ENCODE results near the gene ADGRL3.

The ADGRL3 gene

GRCh38 chr4:61662362-61662761, 462.2 kb downstream of the ADGRL3 start:
- no peak for TF ChIP-seq ISL1 (CRISPR knock-in tag; IDR thresholded peaks at IDR 0.05)
- TF ChIP-seq ZFP30 (CRISPR knock-in tag; IDR thresholded peaks at IDR 0.05): no peak
- TF ChIP-seq GLIS3 (CRISPR knock-in tag; IDR thresholded peaks at IDR 0.05): no peak
- TF ChIP-seq TSHZ2 (CRISPR knock-in tag; IDR thresholded peaks at IDR 0.05): no peak
- no peak for TF ChIP-seq ARNTL (CRISPR knock-in tag; IDR thresholded peaks at IDR 0.05; ENCODE audit: borderline replicate concordance, low read depth)
- TF ChIP-seq ZNF565 (CRISPR knock-in tag; conservative IDR thresholded peaks at IDR 0.05; ENCODE audit: low read depth): no peak
- TF ChIP-seq, protein P1, sequence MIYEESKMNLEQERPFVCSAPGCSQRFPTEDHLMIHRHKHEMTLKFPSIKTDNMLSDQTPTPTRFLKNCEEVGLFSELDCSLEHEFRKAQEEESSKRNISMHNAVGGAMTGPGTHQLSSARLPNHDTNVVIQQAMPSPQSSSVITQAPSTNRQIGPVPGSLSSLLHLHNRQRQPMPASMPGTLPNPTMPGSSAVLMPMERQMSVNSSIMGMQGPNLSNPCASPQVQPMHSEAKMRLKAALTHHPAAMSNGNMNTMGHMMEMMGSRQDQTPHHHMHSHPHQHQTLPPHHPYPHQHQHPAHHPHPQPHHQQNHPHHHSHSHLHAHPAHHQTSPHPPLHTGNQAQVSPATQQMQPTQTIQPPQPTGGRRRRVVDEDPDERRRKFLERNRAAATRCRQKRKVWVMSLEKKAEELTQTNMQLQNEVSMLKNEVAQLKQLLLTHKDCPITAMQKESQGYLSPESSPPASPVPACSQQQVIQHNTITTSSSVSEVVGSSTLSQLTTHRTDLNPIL (CRISPR knock-in tag; IDR thresholded peaks at IDR 0.05; ENCODE audit: low read depth): no peak
- TF ChIP-seq, protein P2, sequence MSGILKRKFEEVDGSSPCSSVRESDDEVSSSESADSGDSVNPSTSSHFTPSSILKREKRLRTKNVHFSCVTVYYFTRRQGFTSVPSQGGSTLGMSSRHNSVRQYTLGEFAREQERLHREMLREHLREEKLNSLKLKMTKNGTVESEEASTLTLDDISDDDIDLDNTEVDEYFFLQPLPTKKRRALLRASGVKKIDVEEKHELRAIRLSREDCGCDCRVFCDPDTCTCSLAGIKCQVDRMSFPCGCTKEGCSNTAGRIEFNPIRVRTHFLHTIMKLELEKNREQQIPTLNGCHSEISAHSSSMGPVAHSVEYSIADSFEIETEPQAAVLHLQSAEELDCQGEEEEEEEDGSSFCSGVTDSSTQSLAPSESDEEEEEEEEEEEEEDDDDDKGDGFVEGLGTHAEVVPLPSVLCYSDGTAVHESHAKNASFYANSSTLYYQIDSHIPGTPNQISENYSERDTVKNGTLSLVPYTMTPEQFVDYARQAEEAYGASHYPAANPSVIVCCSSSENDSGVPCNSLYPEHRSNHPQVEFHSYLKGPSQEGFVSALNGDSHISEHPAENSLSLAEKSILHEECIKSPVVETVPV (CRISPR knock-in tag; IDR thresholded peaks at IDR 0.05): no peak
- TF ChIP-seq PPARA (CRISPR knock-in tag; IDR thresholded peaks at IDR 0.05; ENCODE audit: borderline replicate concordance): no peak
- no peak for TF ChIP-seq BACH2 (CRISPR knock-in tag; IDR thresholded peaks at IDR 0.05; ENCODE audit: borderline replicate concordance)
- no peak for TF ChIP-seq TOX (CRISPR knock-in tag; IDR thresholded peaks at IDR 0.05; ENCODE audit: borderline replicate concordance)
- TF ChIP-seq ZC3H10 (CRISPR knock-in tag; IDR thresholded peaks at IDR 0.05): no peak
- no peak for TF ChIP-seq ESRRG (CRISPR knock-in tag; IDR thresholded peaks at IDR 0.05)
- TF ChIP-seq, protein P3, sequence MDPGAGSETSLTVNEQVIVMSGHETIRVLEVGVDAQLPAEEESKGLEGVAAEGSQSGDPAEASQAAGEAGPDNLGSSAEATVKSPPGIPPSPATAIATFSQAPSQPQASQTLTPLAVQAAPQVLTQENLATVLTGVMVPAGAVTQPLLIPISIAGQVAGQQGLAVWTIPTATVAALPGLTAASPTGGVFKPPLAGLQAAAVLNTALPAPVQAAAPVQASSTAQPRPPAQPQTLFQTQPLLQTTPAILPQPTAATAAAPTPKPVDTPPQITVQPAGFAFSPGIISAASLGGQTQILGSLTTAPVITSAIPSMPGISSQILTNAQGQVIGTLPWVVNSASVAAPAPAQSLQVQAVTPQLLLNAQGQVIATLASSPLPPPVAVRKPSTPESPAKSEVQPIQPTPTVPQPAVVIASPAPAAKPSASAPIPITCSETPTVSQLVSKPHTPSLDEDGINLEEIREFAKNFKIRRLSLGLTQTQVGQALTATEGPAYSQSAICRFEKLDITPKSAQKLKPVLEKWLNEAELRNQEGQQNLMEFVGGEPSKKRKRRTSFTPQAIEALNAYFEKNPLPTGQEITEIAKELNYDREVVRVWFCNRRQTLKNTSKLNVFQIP (CRISPR knock-in tag; IDR thresholded peaks at IDR 0.05; ENCODE audit: borderline replicate concordance, low read depth): no peak
- TF ChIP-seq CSDC2 (CRISPR knock-in tag; IDR thresholded peaks at IDR 0.05): no peak
- TF ChIP-seq TCF4 (CRISPR knock-in tag; IDR thresholded peaks at IDR 0.05; ENCODE audit: borderline replicate concordance): no peak
- no peak for TF ChIP-seq ZFP3 (CRISPR knock-in tag; IDR thresholded peaks at IDR 0.05)
- no peak for ATAC-seq

DNA sequence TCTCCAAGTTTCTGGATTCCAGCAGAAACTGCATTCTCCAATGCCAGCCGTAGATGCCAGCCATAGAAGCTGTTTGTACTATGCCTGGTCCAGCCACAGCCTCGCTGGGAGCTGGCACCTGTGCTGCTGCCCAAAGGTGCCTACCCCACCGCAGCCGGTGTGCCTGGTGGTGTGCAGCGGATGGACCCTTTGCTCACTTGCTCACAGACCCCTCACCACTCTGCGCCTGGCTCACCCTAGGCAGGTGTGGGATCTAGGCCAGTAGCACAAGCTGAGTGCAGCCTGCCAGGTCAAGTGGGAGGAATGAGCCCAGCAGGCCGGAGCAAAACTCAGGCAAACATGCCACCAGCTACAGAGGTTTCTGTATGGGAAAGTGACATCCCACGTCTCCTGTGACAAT, 463.2 kb downstream of the ADGRL3 start:
- no peak for TF ChIP-seq ZC3H10 (CRISPR knock-in tag; IDR thresholded peaks at IDR 0.05)
- TF ChIP-seq ZNF565 (CRISPR knock-in tag; conservative IDR thresholded peaks at IDR 0.05; ENCODE audit: low read depth): no peak
- TF ChIP-seq TSHZ2 (CRISPR knock-in tag; IDR thresholded peaks at IDR 0.05): no peak
- TF ChIP-seq ZNF70 (CRISPR knock-in tag; IDR thresholded peaks at IDR 0.05): no peak
- ATAC-seq: no peak

DNA sequence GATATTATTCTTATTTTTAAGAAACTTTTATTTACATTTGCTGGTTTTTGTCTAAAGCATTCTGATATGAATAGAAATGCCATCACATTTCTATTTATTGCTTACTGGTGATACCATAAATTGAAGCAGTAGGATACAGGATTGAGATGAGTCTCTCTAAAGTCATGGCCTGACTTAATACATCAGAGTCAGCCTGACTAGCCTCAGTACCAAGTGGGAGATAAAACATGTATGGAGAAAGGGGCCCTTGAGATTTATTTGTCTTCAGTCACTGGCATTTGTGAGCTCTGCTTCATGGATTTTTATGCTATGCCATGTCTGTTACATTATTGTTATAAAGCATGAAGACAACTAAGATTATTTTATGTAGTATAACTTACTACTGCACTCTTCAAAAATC, 465.5 kb downstream of the ADGRL3 start:
- TF ChIP-seq ZNF8 (CRISPR knock-in tag; IDR thresholded peaks at IDR 0.05) (no peak), SNAI2 (CRISPR knock-in tag; IDR thresholded peaks at IDR 0.05) (no peak), ZFP30 (CRISPR knock-in tag; IDR thresholded peaks at IDR 0.05) (no peak), RARB (CRISPR knock-in tag; IDR thresholded peaks at IDR 0.05) (no peak), ESRRG (CRISPR knock-in tag; IDR thresholded peaks at IDR 0.05) (no peak), ZFP3 (CRISPR knock-in tag; IDR thresholded peaks at IDR 0.05) (no peak)
- TF ChIP-seq, protein P1 (CRISPR knock-in tag; IDR thresholded peaks at IDR 0.05; ENCODE audit: low read depth): no peak
- TF ChIP-seq, protein P3 (CRISPR knock-in tag; IDR thresholded peaks at IDR 0.05; ENCODE audit: borderline replicate concordance, low read depth): no peak
- TF ChIP-seq, protein P4, sequence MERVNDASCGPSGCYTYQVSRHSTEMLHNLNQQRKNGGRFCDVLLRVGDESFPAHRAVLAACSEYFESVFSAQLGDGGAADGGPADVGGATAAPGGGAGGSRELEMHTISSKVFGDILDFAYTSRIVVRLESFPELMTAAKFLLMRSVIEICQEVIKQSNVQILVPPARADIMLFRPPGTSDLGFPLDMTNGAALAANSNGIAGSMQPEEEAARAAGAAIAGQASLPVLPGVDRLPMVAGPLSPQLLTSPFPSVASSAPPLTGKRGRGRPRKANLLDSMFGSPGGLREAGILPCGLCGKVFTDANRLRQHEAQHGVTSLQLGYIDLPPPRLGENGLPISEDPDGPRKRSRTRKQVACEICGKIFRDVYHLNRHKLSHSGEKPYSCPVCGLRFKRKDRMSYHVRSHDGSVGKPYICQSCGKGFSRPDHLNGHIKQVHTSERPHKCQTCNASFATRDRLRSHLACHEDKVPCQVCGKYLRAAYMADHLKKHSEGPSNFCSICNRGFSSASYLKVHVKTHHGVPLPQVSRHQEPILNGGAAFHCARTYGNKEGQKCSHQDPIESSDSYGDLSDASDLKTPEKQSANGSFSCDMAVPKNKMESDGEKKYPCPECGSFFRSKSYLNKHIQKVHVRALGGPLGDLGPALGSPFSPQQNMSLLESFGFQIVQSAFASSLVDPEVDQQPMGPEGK (CRISPR knock-in tag; IDR thresholded peaks at IDR 0.05; ENCODE audit: borderline replicate concordance): no peak
- ATAC-seq: no peak
